ENCODE measurements around the gene STAU1.

STAU1 gene, protein sequence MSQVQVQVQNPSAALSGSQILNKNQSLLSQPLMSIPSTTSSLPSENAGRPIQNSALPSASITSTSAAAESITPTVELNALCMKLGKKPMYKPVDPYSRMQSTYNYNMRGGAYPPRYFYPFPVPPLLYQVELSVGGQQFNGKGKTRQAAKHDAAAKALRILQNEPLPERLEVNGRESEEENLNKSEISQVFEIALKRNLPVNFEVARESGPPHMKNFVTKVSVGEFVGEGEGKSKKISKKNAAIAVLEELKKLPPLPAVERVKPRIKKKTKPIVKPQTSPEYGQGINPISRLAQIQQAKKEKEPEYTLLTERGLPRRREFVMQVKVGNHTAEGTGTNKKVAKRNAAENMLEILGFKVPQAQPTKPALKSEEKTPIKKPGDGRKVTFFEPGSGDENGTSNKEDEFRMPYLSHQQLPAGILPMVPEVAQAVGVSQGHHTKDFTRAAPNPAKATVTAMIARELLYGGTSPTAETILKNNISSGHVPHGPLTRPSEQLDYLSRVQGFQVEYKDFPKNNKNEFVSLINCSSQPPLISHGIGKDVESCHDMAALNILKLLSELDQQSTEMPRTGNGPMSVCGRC

GRCh38 chr20:49187851-49188641, at the start of gene STAU1:
Gene STAU1 (minus strand): TSS chr20:49188334. CDS start chr20:49166201, 22,133 bp downstream.
- DNase-seq (ENCODE audit: low spot score): peak; percentile 98
- TF ChIP-seq, protein P1, sequence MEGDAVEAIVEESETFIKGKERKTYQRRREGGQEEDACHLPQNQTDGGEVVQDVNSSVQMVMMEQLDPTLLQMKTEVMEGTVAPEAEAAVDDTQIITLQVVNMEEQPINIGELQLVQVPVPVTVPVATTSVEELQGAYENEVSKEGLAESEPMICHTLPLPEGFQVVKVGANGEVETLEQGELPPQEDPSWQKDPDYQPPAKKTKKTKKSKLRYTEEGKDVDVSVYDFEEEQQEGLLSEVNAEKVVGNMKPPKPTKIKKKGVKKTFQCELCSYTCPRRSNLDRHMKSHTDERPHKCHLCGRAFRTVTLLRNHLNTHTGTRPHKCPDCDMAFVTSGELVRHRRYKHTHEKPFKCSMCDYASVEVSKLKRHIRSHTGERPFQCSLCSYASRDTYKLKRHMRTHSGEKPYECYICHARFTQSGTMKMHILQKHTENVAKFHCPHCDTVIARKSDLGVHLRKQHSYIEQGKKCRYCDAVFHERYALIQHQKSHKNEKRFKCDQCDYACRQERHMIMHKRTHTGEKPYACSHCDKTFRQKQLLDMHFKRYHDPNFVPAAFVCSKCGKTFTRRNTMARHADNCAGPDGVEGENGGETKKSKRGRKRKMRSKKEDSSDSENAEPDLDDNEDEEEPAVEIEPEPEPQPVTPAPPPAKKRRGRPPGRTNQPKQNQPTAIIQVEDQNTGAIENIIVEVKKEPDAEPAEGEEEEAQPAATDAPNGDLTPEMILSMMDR (IDR thresholded peaks at IDR 0.05; ENCODE audit: extremely low read depth, insufficient read depth, missing control alignments): no peak
- in situ Hi-C loops (cut with MboI; ENCODE audit: low pct_unique_long_range_greater_than_20kb, low sequenced_read_pairs, unreplicated experiment): no loop called here

GRCh38 chr20:49237531-49237930, 49.4 kb upstream of the STAU1 start:
- in situ Hi-C loops (cut with MboI; ENCODE audit: low pct_unique_long_range_greater_than_20kb, low sequenced_read_pairs, unreplicated experiment): no loop called here
- TF ChIP-seq, protein P1 (IDR thresholded peaks at IDR 0.05; ENCODE audit: extremely low read depth, insufficient read depth, missing control alignments): no peak
- DNase-seq (ENCODE audit: low spot score): no peak

GRCh38 chr20:49236301-49236700, 48.2 kb upstream of the STAU1 start:
- DNase-seq (ENCODE audit: low spot score): no peak
- in situ Hi-C loops (cut with MboI; ENCODE audit: low pct_unique_long_range_greater_than_20kb, low sequenced_read_pairs, unreplicated experiment): no loop called here
- TF ChIP-seq, protein P1 (IDR thresholded peaks at IDR 0.05; ENCODE audit: extremely low read depth, insufficient read depth, missing control alignments): no peak

DNA sequence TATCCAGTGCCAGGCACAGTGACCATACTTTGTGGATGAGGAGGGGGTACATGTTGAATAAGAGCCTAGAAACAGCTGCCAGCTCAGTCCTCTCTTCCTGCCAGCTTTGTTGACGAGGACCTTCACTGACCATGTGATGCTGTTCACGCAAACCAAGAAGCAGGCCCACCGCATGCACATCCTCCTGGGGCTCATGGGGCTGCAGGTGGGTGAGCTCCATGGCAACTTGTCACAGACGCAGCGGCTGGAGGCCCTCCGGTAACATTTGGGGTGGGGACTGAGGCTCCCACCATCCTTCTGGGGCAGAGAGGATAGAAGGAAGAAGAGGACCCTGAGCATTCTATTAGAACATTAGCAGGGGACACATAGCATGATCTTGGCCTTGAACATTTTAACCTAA, 46.7 kb upstream of the STAU1 start:
- in situ Hi-C loops (cut with MboI; ENCODE audit: low pct_unique_long_range_greater_than_20kb, low sequenced_read_pairs, unreplicated experiment): no loop called here
- TF ChIP-seq, protein P1 (IDR thresholded peaks at IDR 0.05; ENCODE audit: extremely low read depth, insufficient read depth, missing control alignments): no peak
- no peak for DNase-seq (ENCODE audit: low spot score)

DNA sequence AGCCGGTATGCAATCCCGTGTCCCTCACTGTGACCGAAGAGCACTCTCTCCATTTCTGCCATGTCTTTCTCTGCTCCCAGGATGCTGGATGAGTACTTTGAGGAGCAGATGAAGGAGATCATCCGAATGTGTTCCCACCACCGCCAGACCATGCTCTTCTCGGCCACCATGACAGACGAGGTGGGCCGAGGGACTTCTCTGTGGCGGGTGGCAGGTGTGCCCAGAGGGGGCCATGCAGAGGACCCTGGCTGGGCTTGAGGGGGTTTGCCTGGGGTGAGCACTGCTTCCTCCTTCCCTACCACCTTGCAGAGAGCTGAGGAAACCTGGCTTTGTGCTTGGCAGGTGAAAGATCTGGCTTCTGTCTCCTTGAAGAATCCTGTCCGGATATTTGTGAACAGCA, 45.1 kb upstream of the STAU1 start:
- in situ Hi-C loops (cut with MboI; ENCODE audit: low pct_unique_long_range_greater_than_20kb, low sequenced_read_pairs, unreplicated experiment): no loop called here
- no peak for DNase-seq (ENCODE audit: low spot score)
- TF ChIP-seq, protein P1 (IDR thresholded peaks at IDR 0.05; ENCODE audit: extremely low read depth, insufficient read depth, missing control alignments): no peak

- TF ChIP-seq, protein P1 (IDR thresholded peaks at IDR 0.05; ENCODE audit: extremely low read depth, insufficient read depth, missing control alignments): no peak
- DNase-seq (ENCODE audit: low spot score): no peak
- in situ Hi-C loops (cut with MboI; ENCODE audit: low pct_unique_long_range_greater_than_20kb, low sequenced_read_pairs, unreplicated experiment): no loop called here
These were observed 43.3 kb upstream of the STAU1 start for GRCh38 chr20:49231471-49231870.
